ENCODE results near the gene RNU4-1.
"Not testable (repeated sequence)": the region's sequence is repeated elsewhere in the genome, so short reads cannot be mapped to it uniquely, and the experiment has no call there.

RNU4-1 gene

GRCh38 chr12:120292661-120293531, at the start of gene RNU4-1:
Gene RNU4-1 (minus strand): TSS chr12:120293237.
- DNase-seq: peak; percentile 74 to 79

DNA sequence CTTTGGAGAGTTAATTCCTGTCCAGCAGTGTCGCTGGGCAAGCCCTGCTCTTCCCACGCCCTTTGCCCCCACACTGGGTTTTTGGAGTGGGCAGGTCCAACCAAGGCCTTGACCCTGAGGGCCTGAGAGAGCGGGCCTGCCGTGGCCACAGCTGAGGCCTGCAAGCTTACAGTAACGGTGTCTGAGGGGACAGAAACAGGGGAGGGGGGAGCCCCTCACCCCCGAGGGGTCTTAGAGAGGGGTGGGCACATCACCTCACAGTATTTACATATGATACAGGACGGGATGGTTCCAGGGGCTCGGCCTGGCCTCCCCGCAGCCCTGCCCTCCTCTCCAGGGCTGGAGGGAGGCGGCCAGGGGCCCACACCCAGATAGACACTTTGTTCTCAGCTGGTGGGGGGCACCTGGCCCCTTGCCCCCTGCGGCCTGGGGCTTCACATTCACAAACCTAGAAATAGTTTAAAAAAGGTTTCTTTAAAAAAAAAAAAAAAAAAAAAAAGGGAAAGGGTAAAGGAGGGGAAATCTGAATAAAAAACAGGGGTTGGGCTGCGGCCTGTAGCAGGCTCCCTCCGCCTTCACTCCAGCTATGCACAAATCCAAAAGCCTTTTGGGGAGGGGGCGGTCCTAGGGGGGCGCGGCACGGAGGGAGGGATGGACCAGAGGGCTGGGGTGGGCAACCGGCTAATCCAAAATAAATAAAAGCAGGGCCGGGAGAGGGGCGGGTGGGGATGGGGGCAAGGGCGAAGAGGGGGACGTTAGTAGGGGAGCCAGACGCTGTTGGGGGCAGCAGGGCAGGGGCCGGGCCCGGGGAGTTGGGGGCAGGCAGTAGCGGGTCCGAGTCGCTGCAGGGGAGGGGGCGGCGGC, 49.4 kb upstream of the RNU4-1 start:
- no peak for DNase-seq

- DNase-seq: no peak
These were observed 46.2 kb upstream of the RNU4-1 start for GRCh38 chr12:120339256-120339655.

- no peak for DNase-seq
These were observed 44.7 kb upstream of the RNU4-1 start for GRCh38 chr12:120337730-120338129.

DNA sequence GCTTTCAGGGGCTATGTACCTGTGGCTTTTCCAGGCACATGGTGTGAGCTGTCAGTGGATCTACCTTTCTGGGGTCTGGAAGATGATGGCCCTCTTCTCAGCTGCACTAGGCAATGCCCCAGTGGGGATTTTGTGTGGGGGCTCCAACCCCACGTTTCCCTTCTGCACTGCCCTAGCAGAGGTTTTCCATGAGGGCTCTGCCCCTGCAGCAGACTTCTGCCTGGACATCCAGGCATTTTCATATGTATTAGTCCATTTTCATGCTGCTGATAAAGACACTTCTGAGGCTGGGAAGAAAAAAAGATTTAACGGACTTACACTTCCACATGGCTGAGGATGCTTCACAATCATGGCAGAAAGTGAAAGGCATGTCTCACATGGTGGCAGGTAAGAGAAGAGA, 43.4 kb upstream of the RNU4-1 start:
- DNase-seq: not testable (repeated sequence)

DNA sequence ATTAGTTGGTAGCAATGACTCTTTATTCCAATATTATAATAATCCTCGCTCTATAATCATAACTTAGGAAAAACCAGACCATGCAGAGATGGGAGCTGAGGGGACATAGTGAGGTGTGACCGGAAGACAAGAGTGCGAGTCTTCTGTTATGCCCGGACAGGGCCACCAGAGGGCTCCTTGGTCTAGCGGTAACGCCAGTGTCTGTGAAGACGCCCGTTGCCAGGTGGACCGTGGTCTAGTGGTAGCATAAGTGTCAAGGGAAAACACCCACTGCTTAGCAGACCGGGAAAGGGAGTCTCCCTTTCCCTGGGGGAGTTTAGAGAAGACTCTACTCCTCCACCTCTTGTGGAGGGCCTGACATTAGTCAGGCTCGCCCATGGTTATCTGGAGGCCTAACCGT, 42.4 kb upstream of the RNU4-1 start:
- peak in 1 of 2 donors; percentile 3 for DNase-seq

GRCh38 chr12:120332523-120332922, 39.5 kb upstream of the RNU4-1 start:
- no peak for DNase-seq

- no peak for DNase-seq
These were observed 39.0 kb upstream of the RNU4-1 start for GRCh38 chr12:120332041-120332440.

DNA sequence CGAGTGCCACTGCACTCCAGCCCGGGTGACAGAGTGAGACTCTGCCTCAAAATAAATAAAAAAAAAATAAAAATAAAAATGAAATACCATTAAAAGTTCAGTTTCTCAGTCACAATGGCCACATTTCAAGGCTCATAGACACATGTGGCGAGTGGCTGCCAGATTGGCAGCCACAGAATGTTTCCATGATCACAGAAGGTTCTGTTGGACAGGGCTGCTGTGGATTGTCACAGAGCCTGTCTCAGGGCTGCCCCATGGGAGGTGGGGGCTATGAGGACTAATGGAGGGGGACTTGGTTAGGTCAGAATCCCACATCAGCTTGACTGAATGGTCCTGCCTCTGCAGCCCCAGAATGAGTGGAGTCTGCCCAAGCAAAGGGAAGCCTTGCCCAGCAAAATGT, 38.4 kb upstream of the RNU4-1 start:
- no peak for DNase-seq

GRCh38 chr12:120328228-120328627, 35.2 kb upstream of the RNU4-1 start:
- no peak for DNase-seq

GRCh38 chr12:120327593-120327992, 34.6 kb upstream of the RNU4-1 start, which contains the start of gene PLA2G1B:
Gene PLA2G1B (minus strand): TSS chr12:120327779. CDS start chr12:120327753, 26 bp downstream.
- no peak for DNase-seq

DNA sequence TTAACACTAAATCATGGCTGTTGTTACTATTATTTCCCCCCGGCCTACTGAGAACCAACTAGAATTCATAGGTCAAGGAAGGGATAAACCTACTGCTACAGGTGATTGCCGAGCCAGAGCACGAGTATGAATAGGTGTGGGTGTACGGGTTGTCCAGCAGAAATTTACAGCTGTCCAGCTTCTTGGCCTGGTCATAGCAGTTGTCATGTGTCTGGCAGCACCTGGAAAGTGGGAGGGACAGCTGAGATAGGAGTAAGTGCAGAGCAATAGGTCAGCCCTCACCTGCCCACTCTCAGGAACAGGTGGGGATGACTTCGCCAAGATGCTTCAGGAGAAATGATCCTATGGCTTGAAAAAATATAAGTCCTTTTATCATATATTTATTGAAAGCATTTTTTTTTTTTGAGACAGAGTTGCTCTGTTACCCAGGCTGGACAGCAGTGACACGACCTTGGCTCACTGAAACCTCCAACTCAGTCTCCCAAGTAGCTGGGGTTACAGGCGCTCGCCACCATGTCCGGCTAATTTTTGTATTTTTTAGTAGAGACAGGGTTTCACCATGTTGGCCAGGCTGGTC, 31.9 kb upstream of the RNU4-1 start:
- no peak for DNase-seq

DNA sequence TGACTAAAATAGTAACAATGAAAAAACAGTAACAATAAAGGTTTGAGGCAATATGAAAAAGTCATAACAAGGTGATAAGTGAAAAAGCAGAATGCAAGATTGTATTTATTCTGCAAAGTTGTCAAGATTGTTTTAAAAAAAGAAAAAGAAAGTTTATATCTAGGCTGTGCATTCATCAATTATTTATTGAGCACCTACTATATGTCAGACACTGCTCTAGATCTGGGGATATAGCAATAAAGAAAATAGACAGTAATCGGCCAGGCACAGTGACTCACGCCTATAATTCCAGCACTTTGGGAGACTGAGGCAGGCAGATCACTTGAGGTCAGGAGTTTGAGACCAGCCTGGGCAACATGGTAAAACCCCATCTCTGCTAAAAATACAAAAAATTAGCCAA, 30.7 kb upstream of the RNU4-1 start:
- no peak for DNase-seq

GRCh38 chr12:120321382-120322202, 28.6 kb upstream of the RNU4-1 start:
- DNase-seq: no peak

GRCh38 chr12:120317224-120318105, 24.4 kb upstream of the RNU4-1 start:
- peak; percentile 100 for DNase-seq

DNA sequence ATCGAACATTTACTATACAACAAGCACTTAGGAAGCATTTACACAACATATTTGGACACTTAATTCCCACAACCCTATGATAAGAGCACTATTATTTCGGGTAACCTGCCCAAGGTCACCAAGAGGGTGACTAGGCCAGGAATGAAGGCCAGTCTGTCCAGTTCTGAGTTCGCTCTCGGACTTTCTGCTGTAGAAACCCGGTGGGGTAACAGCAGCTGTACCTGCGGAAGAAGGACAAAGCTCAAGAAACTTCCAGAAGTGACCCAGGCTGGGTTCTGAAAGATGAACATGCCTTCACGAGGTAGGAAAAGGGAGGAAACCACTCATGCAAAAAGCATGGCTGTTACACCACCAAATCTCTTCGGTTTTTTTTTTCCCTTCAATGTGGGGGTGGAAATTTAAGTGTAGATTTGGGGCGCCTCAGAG, 23.8 kb upstream of the RNU4-1 start:
- no peak for DNase-seq

DNA sequence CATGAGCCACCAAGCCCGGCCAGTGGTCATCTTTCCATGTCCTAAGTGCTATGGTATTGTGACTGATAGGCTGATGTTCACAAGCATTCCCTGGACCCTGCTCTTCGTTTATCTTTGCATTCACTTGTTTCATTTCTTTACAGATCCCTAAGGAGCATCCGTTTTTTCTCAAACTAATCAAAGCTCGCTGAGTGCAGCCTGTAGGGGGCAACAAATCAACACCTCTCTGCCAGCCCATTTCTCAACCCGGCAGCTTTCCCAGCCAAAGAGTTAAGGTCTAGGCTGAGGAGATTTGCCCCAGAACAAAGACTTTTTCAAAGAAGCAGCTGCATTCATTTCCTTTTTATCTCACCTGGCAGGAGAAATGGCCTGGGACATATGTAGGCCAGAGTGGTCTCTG, 21.2 kb upstream of the RNU4-1 start:
- DNase-seq: no peak

DNA sequence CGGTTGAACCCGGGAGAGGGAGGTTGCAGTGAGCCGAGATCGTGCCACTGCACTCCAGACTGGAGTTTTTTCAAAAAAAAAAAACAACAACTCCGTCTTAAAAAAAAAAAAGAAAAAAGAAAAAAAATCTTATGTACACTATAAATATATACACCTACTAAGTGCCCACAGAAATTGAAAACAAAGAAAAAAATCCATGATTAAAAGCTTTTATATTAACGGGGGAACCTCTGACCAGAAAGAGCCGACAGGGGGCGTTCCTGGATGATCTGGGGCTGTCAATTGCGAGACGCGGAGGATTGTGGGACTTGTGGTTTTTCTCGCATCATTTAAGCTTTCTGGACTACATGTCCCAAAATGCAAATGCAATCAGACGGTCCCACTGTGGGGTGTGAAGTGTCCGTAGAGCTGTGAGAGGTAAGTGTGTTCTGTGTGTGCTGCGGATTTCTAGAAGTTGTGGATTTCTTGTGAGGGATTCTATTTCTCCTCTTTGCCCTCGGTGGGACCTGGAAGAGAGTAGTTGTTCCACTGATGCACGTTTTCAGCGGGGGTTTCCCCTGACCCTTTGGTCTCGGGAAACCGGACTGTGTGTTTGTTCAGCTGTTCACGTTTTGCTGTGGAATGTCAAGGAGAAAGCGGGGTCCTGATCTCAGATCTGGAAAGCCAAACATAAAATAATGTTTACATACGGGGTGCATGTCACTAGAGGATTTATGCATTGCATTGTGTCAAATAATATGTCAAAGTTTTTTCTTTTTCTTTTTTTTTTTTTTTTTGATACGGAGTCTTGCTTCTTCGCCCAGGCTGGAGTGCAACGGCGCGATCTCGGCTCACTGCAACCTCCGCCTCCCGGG, 9.2 kb upstream of the RNU4-1 start, which contains the start of gene SIRT4:
SIRT4 (plus strand) TSS at position 360 of the 854 bp plus-strand sequence. CDS start 1,241 bp downstream, outside the sequence.
- peak; percentile 88 to 91 for DNase-seq

DNA sequence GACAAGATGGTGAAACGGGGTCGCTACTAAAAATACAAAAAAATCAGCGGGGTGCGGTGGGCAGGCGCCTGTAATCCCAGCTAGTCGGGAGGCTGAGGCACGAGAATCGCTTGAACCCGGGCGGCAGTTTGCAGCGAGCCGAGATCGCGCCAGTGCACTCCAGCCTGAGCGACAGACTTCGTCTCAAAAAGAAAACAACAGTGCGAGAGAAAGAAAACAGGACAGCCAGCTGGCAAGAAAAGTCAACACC, 701 bp downstream of the RNU4-1 start:
- DNase-seq: no peak

- DNase-seq: peak in 1 of 2 donors; percentile 10
These were observed 2.3 kb downstream of the RNU4-1 start for GRCh38 chr12:120290609-120291305.

Data from activated CD4-positive, alpha-beta T cell treated with anti-CD3 and anti-CD28 coated beads for 4 hours (primary cell).